GM18909 (cell line): ENCODE measurements around the gene NT5C2.
A peak's percentile ranks its signal among the peaks of the same experiment; 100 is the strongest.
"Not testable (repeated sequence)": the region's sequence is repeated elsewhere in the genome, so short reads cannot be mapped to it uniquely, and the experiment has no call there.

Experiments
- ATAC-seq: cut with Tn5 transposase; IDR thresholded peaks from one replicate; pipeline ENCODE4 v1.9.1; 2021; ENCODE audit warnings: mild to moderate bottlenecking; ENCODE audit not compliant: unreplicated experiment, poor library complexity

NT5C2 gene

DNA sequence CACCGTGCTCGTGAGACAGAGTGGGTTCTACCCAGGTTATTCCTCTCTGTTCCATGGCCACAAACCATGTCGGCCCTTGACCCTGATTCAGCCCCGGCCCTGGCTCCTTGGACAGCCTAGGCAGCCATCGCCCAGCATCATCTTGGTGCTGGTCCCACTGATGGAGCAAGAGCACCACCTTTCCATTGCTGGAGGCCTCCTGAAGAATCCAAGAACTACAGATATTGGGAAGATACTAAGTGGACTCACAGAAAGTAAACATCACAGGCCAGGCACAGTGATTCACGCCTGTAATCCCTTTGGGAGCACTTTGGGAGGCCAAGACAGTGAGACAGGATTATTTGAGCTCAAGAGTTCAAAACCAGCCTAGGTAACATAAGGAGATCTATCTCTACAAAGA lies 125.1 kb downstream of the NT5C2 start:
- no peak for ATAC-seq

- no peak for ATAC-seq
Measured at GRCh38 chr10:103067484-103067883, 125.6 kb downstream of the NT5C2 start.

DNA sequence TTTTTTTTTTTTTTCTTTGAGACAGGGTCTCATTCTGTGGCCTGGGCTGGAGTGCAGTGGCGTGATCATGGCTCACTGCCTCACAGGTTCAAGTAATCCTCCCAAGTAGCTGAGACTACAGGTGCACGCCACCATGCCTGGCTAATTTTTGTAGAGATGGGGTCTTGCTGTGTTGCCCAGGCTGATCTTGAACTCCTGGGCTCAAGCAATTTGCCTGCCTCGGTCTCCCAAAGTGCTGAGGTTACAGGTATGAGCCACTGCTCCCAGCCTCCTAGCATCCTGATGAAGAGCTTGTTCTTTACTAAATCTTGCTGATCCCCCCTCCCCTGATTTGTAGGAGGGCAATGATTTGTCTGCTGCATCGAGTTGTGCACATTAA lies 126.0 kb downstream of the NT5C2 start:
- ATAC-seq, result not testable (repeated sequence)

DNA sequence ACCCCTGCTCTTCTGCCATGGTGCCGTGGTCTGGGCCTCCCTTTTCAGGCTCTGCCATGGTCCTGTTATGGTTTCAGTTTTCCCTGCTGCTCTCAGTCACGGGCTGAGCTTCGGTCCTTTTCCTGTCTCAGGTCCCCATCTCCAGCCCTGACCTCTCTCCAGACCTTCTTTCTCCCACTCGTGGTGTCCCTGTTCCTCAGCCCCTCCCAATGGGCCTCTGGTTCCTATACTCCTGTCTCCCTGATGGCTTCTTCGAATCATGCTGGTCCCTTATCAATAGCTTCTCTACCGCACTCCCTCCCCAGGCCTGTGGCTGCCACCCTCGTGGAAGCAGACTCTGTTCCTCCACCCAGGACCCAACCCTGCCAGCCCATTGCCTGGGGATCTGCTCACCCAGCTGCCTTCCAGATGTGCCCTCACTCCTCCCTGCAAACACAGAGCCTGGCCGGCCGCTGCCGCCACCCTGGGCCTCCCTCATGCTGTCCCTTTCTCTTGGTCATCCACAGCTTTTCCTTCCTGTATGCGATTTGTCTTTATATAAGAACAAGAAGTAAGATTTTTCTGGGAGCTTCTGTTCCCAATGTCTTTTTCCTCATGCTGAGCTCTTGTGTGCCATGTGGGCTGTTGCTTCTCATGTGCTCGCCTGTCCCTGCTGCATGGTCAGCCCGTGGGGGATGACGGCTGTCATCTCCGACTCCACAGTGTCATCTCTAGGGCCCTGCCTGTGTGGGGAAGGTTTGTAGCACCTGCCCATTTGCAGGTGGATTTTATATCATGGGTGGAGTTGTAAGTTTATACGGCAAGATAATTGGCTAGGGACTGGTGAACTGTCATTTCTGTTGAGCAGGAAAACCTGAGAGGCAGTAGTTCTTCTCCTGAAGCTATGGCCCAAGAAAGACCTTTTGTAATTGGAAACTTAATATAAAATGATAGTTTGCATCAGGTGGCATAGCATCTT lies 126.7 kb downstream of the NT5C2 start:
- ATAC-seq, result no peak

GRCh38 chr10:103064956-103065355 lies 128.1 kb downstream of the NT5C2 start:
- no peak for ATAC-seq

DNA sequence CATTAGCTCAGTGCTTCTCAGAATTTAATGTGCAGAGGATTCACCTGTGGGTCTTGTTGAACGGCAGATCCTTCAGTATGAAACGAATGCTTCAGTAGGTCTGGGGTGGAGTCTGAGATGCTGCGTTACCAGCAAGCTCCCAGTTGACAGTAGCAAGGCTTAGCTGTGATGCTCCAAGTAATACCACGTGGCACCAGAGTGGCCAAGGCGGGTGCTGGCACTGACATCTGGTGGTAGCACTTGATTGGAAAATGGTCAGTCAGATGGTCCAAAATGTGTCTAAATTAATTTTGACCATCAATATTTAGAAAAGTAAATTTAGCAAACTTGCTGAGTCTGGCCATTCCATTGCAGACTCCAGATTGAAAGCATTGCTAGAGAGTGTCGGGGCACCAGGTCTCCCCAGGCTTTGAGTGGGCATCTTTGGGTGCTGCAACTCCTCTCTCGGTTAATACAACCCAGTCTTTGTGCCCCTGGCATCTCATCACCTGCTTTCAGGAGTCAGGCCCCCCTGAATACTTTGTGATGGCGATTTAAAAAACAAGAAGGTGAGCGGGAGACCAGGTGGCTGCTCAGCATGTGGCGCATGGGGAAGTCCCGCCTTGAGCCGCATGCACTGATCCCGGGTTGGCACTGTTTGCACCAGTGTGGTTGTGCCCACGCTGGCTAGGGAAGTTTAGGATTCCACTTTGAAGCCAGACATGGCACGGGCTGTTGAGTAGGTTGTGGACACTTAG lies 130.1 kb downstream of the NT5C2 start:
- no peak for ATAC-seq

GRCh38 chr10:103060575-103060974 lies 132.5 kb downstream of the NT5C2 start:
- no peak for ATAC-seq

DNA sequence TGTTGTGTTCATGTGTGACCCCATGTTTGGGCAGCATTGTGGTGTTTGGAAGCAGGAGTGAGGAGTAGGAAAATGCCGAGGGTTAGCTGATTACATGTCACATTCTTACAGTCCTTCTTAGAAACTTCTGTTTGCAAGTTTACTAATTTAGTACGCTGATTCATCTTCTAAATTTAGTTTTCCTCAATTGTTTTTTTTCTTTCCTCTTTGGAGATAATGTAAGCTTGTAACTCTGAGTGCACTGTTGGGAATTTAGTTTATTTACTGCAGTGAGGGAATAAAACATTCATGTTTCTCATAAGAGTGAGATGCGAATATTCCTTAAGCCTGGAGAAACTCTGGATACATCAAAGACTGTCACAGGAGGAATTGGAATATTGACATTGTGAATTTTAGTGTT lies 135.0 kb downstream of the NT5C2 start:
- no peak for ATAC-seq

DNA sequence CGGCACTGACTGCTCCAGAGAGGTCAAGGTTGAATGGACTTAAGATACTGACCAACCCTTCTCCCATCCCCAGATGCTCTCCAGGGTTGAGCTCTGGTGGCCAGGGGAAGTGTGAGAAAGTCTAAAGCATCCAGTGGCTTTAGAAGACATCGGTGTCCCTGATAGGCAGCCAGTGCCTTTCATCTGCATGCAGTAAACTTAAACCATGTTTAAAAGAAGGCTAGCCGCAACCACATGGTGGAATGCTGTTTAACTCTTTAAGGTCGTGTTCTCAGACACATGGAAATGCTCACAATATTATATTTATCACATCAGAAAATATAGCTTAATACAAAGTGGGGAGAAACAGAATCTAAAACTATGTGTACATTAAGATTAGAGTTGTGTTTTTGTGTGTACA lies 138.0 kb downstream of the NT5C2 start:
- ATAC-seq, result no peak

DNA sequence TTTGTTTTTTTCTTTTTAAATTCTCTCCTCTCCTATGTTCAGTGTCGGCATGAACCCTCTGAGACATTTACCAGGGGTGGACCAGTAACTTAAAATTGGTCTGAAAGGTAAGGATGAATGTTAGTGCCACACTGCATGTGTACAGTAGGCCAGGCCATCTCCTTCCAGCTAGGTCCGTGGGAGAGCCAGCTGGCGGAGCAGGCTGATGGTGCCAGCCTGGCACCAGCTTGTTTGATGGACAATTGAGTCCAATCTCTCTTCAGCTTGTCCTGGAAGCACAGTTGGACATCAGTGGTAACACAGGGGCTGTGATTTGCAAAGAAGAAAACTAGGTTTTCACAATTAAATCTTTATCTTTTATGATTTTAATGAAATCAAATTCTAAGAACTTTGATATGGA lies 138.5 kb downstream of the NT5C2 start:
- no peak for ATAC-seq

- ATAC-seq, result peak; percentile 63
Measured at GRCh38 chr10:103053659-103054581, 139.2 kb downstream of the NT5C2 start.

- no peak for ATAC-seq
Measured at GRCh38 chr10:103049237-103049636, 143.8 kb downstream of the NT5C2 start.

DNA sequence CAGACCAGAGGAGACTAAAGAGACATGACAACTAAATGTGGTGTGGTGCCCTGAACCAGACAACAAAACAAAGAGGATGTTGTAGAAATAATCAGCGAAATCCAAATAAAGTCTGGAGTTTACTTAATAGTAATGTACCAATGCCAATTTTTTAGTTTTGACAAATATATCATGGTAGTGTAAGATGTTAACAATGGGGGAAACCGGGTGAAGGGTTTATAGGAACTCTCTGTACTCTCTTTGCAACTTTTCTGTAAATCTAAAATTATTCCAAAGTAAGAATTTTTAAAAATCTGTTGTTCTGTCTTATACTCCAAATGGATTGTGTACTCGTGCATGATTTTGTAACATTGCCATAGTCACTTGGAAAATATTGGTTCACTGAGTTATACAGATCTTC lies 145.7 kb downstream of the NT5C2 start:
- ATAC-seq, result no peak

- ATAC-seq, result no peak
Measured at GRCh38 chr10:103045961-103046360, 147.1 kb downstream of the NT5C2 start.

DNA sequence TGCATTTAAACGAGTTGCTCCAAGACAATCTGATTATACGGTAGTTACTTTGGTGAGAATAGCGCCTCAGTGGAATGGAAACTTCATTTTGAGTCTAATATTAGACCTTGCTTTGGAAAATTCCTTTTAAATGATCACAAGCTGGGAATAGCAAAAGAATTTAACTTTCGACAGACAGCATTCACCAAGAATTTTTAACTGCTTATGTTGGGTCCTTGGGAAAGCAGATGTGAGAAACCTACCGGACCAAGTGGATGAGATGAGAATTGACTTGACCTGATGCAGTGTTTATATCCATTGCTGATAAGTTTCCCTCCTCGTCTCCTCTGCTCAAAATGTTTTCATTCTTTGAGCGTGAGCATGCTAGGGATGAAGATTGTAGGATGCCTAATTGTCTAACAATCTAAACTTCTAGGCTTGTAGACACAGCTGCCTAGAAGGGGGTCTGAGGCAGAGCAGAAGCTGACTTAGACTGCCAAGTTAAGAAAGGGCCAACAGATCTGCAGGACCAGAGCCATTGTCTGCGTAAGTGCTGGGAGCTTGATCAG lies 148.1 kb downstream of the NT5C2 start:
- no peak for ATAC-seq

DNA sequence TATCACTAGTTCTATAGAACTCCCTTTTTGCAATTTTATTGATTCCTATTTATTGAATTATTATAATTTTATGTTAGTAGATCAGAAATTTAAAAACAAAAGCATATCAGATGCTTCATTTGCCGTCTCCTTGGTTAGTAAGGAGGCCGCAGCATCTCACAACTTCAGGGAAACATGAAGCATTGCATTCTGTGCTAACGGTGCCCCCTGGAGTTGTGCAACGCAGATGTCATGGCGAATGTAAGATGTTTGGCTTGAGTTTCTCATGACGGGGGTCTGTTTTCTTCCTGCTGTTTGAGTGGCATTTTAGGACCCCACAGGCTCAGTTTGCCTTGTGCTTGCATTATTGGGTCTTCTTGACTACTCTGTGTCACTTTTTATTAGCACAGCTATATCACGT lies 150.2 kb downstream of the NT5C2 start:
- ATAC-seq, result no peak

GRCh38 chr10:103042129-103042528 lies 150.9 kb downstream of the NT5C2 start:
- ATAC-seq, result no peak

DNA sequence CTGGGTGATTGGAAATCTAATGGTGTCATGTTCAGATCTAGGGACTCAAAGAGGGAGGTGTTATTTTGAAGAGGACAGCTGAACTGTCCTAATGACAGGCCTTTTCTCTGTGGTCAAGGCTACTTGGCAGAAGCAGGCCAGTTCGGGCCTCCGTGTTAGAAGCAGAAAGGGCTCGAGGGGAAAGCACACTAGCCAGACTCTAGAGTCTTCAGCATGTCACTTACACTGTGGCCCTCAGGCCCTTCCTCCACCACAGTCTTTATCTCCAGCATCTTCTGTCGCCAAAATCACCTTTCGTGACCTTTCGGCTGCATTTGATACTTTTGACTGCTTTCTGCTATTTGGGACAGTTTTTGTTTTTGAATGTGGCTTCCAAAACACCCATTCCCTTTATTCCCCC lies 151.7 kb downstream of the NT5C2 start:
- no peak for ATAC-seq

DNA sequence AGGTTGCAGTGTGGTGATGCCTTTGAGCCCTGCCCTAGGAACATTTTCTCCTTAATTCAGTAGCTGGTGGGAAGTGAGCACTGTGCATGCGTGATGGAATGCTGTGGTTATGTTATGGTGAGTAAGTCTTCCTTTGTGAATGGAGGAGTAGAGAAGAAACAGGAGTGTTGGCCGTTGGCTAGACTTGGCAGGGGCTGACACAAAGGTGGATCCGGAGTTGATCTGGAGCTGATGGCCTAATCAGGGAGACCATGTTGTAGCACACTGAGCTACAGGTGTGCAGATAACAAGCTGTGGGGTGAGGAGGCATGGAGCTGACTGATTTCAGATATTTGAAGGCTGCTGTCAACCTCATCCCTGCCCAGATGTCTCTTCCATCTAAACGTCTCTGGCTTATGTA lies 152.7 kb downstream of the NT5C2 start:
- ATAC-seq, result no peak

GRCh38 chr10:103038570-103038969 lies 154.5 kb downstream of the NT5C2 start:
- ATAC-seq, result no peak
